Adrenal gland (tissue), 5 donors: ENCODE results near the gene TMEM108.

Source experiments
- POLR2A ChIP-seq, 2 donors: fragments of 450-650 bp; IDR thresholded peaks; one replicate each; pipeline ENCODE4 v1.6.1; 2017; ENCODE audit warnings: antibody characterized with exemption in 2 of 2, mild to moderate bottlenecking in 2 of 2, moderate library complexity in 1 of 2
- TF ChIP-seq, protein P1 (sequence below), 6 experiments: fragments of 450-650 bp in 4 of 6; fragments of 200-600 bp in 2 of 6; sonication (generic) in 1 of 6; IDR thresholded peaks; 1 replicate in 5 of 6; 2 replicates in 1 of 6; pipeline versions ENCODE4 v1.5.1 to v1.8.0; 2016 to 2021; ENCODE audit warnings: antibody characterized with exemption in 6 of 6, mild to moderate bottlenecking in 2 of 6, moderate library complexity in 1 of 6
- donor health status: DM: no; HTN: no; CAD: no.

DNA sequence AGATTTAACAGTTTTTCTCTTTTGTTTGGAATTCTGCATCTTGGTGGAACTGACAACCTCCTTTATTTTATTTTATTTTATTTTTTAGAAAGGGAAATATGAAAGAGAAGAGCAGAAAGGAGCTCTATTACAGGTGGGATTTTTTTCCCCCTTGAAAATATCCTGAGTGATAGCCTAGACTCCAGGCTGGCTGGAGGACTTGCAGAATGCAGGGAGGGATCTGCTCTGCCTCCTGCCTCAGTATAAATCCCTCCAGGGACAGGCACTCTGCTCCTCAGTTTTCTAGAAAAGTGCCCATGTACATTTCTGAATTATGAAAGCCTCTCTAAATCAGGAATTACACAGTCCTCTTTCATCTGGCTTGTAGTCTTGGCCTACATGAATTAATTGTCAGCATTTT is 173.7 kb downstream of the TMEM108 start:
- TF ChIP-seq, protein P1, sequence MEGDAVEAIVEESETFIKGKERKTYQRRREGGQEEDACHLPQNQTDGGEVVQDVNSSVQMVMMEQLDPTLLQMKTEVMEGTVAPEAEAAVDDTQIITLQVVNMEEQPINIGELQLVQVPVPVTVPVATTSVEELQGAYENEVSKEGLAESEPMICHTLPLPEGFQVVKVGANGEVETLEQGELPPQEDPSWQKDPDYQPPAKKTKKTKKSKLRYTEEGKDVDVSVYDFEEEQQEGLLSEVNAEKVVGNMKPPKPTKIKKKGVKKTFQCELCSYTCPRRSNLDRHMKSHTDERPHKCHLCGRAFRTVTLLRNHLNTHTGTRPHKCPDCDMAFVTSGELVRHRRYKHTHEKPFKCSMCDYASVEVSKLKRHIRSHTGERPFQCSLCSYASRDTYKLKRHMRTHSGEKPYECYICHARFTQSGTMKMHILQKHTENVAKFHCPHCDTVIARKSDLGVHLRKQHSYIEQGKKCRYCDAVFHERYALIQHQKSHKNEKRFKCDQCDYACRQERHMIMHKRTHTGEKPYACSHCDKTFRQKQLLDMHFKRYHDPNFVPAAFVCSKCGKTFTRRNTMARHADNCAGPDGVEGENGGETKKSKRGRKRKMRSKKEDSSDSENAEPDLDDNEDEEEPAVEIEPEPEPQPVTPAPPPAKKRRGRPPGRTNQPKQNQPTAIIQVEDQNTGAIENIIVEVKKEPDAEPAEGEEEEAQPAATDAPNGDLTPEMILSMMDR (IDR thresholded peaks at IDR 0.05): no peak
- no peak for TF ChIP-seq POLR2A (IDR thresholded peaks at IDR 0.05)
